Mucosa of gallbladder (tissue), 1 donor: ENCODE measurements around the gene MYO3B. TPM values are rescaled to one million over a fixed set of nuclear protein-coding genes. Genes with fewer than 3 reads are reported as not detected.
A peak's percentile ranks its signal among the peaks of the same experiment; 100 is the strongest.
"Not testable (repeated sequence)": the region's sequence is repeated elsewhere in the genome, so short reads cannot be mapped to it uniquely, and the experiment has no call there.

Experiments used
- DNase-seq: peaks from one replicate; pipeline ENCODE4 v3.0.0-alpha.2; 2020; ENCODE audit warnings: low spot score
- total RNA-seq: library from RNA; stranded (reverse); gene quantifications from one replicate; pipeline ENCODE4 v1.2.1, GENCODE V29; 2021
- donor health status: DM: no; HTN: no; CAD: no.

Gene MYO3B
- total RNA-seq, 1 donor from 2014 or later = 0.23 TPM

DNA sequence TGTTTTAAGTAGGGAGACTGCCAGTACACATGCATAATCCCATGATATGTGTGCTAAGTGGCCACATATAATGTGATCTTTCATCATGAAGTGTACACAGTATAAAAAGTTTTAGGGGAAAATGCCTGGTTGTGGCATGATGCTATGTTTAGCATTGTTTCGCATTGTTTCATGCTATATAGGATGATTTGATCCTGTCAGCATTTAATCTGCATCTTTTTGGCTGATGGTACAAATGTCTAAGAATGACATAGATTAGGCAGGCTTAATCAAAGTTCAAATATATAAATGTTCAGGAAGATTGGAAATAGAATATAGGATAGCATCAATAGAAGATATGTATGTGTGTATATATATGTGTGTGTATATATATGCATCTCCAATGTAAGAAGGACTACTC lies 83.6 kb downstream of the MYO3B start:
- DNase-seq = no peak

DNA sequence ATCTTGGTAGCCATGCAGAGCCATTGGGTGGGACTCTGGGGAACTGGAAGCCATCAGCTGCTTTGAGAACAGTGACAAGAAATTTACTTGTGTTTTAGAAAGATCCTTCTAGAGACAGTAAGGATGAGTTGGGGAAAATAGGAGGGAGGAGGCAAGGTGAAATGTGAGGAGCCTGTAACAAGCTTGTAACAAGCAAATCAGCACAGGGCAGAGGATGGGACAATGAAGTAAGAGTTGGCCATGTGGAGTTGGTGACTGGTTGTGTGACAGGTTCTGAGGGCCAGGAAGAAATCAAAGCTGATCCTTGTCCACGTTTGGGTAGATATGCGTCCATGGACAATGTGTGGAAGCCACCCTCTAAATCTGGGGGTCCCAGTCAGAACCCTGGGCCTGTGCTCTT lies 84.4 kb downstream of the MYO3B start:
- DNase-seq = no peak

DNA sequence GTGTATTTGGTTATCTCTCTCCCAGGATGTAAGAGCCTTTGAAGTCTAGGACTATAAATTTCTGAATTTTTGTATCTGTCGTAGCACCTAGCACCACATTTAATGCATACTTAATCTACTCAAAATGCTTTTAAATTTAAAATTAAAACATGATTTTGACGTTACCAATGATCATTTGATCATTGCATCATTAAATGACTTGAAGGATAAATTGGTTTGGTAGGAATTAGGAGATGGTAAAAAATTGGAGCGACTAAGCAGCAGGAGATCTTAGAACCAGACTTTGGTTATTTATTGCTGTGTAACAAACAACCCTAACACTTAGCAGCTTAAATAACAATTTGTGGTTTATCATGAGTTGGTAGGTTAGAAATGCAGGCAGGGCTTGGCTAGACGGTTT lies 84.9 kb downstream of the MYO3B start:
- no peak for DNase-seq

DNA sequence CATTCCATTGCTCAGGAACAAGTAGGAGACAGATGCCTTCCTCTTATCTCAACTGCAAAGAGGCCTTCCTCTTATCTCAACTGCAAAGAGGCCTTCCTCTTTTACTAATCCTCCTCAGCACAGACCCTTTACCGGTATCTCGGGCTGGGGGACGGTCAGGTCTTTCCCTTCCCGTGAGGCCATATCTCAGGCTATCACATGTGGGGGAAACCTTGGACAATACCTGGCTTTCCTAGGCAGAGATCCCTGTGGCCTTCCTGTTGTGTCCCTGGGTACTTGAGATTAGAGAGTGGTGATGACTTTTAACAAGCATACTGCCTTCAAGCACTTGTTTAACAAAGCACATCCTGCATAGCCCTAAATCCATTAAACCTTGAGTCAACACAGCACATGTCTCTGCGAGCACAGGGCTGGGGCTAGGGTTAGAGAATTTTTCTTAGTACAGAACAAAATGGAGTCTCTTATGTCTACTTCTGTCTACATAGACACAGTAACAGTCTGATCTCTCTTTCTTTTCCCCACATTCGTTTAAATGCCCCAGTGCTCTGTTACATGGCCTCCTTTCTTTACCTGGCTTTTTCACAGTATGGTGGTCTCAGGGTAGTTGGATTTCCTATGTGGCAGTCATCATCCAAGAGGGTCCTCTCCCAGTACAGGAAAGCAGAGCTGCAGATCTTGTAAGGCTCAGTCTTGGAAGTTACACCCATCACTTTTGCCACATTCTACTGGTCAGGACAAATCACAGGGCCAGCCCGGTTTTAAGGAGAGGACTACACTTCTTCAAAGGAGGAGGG lies 86.0 kb downstream of the MYO3B start:
- DNase-seq = not testable (repeated sequence)

DNA sequence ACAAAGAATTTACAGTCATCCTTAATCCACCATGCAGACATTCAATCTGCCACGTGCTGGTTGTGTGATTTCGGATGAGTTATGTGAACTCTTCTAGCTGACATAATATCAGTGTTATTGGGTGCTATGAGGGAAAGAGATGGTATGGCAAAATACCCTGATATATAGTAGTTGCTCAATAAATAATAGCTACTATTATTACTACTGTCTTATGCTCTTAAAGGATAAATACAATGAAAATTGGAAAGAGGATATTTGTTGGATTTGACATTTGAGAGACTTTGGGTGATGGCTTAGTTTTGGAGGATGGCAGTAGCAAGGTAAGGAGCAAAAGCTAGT lies 86.5 kb downstream of the MYO3B start:
- no peak for DNase-seq

DNA sequence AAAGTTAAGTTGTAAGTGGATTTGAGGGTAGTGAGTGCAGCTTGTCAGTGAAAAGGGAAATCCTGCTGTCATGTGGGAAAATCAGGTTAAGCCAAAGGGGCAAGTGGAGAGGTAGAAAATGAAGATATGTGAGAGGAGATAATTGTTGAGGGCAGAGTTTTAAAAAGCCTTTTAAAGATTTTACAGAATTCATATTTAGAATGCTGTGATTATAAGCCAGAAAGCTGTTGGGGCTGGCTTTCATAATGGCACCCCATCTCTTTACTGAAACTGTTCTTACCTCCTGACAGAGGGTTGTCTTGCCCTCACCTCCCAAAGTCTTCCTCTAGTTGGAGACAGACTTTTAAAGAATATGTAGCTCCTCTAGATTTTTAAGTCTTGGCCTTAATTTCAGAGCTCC lies 86.9 kb downstream of the MYO3B start:
- DNase-seq = no peak

DNA sequence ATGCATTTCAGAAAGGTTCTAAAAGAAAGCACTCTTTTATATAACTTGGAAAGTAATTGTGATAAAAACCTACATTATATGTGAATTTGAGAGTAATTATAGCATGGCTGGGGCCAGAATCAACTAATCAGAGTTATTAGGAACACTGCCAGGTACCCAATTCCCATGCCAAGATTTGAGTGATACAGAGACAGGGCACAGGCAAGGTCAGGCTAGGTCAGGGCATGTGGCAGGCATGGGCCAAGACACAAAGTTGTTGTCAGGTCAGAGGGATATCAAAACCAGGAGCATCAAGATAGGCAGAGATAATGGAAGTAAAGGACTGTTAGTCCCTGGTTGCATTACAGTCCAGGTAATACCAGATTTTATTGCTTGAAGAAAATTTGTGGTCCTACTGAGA lies 87.4 kb downstream of the MYO3B start:
- no peak for DNase-seq

DNA sequence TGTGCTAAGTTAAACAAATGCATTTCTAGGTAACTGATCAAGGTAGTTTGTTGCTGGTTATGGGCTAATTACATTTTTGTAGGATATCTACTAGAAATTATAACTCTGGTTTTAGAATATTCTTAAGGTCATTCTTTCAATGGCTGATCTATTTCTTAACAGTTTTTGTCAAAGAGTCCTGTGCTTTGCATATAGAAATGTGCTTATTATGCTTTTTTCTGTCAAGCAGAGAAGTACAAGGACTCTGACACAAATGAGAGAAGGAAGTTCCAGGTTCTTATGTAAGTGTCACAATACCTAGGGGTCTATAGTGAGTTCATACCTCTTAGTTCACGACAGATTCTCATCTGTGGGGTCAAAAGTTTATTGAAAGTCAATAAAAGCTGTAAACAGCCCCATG lies 88.4 kb downstream of the MYO3B start:
- no peak for DNase-seq

DNA sequence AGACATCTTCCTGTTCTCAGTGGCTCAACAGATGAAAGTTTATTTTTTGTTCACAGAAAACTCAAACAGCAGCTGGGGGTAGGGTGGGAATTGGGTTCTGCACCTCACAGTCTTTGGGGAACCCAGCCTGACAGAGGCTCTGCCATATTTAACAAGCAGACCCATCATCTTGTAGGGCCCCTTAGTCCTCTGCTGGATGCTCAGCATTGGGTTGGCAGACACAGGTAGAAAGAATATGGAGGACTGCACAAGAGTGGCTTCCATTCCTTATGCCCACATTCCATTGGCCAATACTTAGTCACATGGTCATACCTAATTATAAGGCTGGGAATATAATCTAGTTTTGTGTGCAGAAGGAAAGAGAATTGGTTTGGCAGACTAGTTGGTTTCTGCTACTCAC lies 89.1 kb downstream of the MYO3B start:
- no peak for DNase-seq

DNA sequence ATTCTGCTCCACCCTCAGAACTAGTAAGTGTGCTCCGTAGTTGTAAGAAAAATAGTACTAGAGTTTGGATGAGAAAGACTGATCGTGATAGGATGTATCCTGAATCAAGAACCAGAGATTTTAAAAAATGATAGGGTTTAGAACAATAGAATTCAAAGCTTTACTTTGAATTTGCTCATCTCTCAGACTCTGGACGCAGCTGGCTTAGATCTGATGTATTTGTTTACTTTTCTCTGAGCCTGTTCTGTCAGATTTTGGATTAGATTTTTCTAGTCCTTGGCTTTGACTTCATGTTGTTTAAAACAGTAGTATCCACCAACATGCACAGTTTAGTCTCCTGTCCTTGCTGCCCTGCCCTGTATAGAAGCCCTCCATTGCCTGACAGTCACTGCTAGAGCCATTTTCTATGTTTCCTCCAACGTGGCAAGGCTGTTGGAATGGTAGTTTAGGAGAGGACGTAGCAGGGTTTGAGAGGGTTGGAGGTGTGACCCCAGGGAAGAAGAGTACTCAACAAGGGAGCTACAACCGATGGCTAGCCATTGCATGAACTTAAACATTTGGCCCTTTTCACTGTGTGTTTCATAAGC lies 92.4 kb downstream of the MYO3B start:
- no peak for DNase-seq

DNA sequence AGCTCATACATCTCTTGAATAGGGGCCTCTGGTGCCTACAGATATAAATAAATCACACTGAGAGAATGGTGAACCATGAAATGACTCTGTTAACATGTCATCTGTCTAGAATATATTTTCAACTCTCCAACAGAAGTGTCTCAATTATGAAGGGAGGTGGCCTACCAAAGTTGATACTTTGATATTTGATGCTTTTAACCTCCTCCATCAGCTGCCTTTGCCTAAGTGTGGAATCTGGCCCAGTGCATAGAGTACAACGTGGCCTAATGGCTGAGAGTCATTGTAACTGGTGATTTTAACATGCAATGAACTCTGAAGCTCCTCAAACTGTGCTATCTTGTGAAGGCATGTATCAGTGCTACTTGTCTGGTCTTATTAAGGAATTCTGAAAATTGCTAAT lies 93.4 kb downstream of the MYO3B start:
- DNase-seq = no peak

DNA sequence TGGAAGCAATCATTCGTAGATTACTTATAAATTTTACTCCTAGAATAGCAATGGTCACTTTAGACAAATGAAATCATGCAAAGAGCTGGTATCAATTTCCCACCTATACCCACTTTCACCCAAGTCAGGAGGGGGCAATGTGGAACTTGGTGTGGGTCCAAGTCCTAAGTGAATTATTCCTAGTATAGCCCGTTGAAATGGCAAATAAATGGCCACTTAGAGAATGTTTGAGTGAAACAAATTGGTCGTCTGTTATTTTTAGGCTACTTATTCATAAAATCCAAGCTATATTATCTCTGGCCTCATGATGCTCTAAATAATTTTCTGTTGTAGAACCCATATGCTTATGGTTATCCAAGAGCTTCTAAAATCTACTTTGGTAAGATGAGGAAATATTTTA lies 98.1 kb downstream of the MYO3B start:
- no peak for DNase-seq

DNA sequence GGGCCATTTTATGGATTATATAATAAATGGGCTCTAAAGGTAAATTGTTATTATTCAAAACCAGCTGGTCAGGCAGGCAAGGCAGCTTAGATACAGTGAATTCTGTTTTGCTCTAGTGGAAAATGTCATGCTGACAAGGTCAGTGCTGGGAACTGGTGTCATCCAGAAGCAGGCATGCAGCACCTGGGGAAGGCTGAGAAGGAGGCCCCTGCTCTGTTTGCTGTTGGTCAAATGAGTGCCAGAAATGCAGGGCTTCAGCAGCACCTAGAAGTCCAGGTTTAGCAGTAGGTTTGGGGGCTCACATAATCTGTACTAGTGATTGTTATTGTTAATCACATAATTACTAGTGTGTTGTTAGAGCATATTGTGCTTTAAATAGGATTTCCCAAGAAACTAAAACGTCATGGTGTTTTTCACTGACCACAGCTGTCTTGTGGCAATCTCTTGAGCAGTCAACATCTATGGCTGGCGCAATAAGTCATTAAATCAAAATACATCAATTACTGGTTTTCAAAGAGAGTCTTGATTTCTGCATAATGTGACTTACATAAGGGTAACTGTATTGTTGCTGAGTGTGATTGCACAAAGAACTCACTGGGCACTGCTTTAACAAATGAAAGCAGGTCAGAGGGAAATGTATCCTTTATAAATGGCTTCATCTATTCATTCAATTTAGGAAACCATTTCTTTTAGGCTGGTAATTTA lies 99.1 kb downstream of the MYO3B start:
- no peak for DNase-seq

DNA sequence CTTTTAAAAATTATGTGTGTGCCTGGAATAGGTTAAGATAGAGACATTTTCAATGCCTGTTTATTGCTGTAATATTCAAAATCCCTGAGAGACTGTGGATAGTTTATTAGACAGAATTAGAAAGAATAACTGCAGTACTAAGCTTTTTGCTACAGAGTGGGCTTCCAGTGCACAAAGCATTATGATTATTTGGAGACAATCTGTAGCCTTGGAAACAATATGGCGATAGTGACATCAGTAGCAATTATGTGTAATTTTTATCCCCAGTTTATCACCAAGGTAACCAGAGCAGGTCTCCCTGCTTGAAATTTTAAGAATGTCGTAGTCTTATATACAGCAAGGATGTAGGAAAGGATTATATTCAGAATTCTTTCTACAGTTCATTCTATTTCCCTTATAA lies 100.0 kb downstream of the MYO3B start:
- DNase-seq = no peak

DNA sequence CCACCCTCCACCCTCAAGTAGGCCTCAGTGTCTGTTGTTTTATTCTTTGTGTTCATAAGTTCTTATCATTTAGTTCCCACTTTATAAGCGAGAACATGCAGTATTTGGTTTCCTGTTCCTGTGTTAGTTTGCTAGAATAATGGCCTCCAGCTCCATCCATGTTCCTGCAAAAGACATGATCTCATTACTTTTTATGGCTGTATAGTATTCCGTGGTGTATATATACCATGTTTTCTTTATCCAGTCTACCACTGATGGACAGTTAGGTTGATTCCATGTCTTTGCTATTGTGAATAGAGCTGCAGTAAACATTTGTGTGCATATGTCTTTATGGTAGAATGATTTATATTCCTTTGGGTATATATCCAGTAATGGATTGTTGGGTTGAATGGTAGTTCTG lies 101.7 kb downstream of the MYO3B start:
- not testable (repeated sequence) for DNase-seq

DNA sequence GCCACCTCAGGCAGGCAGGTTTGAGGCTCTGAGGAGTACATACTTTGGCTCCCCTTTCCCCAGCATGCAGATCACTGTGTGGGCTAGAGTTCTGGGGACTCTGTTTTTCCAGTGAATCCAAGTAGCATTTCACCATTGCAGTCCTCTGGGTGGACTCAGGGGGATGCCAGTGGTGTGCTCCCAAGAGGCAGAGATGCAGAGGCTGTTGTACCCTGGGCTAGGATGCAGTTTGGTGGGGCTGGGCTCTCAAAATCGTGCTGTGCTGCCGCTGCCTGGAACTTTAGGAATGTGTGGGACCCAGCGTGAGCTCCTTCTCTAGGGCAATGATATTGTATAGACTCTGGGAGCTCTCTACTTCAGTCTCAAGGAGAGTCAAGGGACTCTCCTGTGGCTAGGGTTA lies 104.9 kb downstream of the MYO3B start:
- DNase-seq = no peak

DNA sequence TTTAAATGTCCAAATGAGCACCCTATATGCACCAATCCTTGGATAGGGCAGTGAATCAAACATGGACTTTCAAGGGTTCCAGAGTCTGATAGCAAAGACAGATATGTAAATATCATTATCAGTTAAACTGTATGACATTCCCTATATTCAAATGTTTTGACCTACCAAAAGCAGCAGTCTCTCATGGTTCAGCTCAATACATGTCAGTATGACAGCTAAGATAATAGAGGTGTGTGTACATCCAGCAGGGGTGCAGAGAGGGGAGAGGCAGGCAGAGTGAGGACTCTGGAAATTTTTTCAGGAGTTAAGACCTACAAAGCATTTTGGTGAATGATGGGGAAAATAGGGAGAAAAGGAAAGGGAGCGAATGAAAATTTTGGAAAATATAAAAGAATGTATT lies 106.3 kb downstream of the MYO3B start:
- no peak for DNase-seq

DNA sequence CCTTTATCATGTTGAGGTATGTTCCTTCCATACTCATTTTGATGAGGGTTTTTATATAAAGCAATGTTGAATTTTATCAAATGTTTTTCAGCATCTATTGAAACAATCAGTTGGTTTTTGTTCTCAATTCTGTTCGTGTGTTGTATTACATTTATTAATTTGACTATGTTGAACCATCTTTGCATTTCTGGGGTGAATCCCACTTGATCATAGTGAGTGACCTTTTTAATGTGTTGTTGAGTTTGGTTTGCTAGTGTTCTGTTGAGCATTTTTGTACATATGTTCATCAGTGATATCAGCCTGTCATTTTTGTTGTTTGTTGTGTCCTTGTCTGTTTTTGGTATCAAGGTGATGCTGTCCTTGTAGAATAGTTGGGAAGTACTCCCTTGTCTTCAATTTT lies 110.9 kb downstream of the MYO3B start:
- no peak for DNase-seq

DNA sequence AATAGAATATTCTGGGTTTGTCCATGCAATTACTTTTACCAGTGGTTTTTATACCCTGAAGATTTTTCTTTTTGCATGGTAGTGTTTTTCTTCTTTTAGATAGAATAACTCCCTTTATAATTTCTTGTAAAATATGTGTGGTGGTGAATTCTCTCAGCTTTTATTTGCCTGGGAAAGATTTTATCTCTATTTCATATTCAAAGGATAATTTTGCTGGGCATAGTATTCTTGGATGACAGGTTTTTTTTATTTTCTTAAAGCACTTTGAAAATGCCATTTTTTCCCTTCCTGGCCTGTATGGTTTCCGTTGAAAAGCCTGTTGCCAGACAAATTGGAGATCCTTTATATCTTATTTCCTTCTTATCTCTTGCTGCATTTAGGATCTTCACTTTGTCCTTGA lies 113.5 kb downstream of the MYO3B start:
- no peak for DNase-seq

DNA sequence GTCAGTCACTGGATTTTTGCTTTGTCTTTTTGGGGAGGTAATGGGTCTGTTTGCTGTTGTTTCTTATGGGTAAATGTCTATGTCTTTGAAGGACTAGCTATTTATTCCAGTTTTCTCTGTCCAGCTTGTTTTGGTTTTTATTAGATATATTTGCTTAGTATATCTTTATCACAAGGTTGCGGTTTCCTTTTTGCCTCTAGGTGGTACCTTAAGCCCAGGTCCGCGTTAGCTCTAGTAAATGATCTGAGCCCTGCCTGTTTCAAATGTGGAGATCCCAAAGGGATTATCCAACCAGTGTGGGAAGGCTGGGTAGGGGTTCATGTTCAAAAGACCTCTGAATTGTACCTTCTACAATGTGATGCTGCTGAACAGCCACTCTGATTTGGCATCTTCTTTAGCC lies 114.5 kb downstream of the MYO3B start:
- DNase-seq = no peak

DNA sequence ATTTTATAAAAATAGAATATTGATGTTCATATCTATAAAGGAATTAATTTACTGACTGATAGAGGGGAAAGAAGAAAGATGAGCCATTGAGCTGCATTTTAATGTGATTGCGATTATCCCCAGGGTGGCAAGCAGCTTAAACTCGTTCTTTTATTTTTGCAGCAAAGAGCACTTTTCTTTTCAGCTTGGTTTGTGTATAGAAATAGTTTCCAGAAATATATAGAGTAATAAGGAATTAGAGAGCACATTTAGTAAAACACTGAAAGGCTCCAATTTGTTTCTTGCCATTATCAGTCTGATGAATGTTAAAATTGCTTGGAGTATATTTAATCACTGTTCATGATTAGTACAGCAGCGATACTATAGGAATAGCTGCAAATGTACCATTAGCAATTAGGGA lies 119.5 kb downstream of the MYO3B start:
- DNase-seq = no peak

DNA sequence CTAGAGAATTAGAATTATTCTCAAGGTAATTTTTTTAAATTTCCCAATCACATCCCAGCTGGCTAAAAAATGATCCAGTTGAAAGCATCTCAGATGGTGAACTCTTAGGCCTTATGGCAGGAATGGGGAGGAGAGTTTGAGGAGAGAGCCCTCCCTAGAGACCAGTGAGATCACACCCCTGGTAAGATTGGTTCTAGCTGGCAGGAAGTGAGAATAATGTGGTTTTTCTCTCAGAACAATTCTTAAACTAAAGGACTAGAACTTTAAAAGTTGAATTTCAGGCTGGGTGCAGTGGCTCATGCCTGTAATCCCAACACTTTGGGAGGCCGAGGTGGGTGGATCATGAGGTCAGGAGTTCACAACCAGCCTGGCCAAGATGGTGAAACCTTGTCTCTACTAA lies 120.2 kb downstream of the MYO3B start:
- DNase-seq = no peak

DNA sequence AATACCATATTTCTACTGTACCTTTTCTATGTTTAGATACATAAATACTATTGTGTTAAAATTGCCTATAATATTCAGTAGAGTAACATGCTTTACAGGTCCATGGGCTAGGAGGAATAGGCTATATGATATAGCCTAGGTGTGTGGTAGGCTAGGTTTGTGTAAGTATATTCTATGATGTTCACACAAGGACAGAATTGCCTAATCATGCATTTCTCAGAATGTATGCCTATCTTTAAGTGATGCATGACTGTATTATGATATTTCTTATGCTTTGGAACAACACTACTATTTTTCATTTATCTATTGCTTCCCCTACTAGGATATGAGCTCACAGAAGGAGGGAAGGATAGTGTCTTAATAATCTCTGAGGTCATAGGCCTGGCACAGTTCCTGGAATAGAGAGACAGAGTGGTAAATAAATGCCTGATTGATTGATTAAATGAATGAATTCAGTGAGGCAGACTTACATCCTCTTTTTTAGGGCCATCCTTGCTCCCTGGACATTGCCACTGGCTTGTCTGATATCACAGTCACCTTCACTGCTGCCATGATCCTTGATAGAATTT lies 121.0 kb downstream of the MYO3B start:
- DNase-seq = peak; percentile 56
